Heart left ventricle (tissue), 16 donors: ENCODE measurements around the gene LHX4. TPM values are rescaled to one million over a fixed set of nuclear protein-coding genes. Genes with fewer than 3 reads are reported as not detected.
A peak's percentile ranks its signal among the peaks of the same experiment; 100 is the strongest.

Experiments used
- ATAC-seq, 4 donors: fragments of 200-7000 bp; cut with Tn5 transposase; one replicate each; pipeline ENCODE4 v1.9.1; 2020 to 2022; ENCODE audit warnings: moderate library complexity in 4 of 4, mild to moderate bottlenecking in 3 of 4, moderate number of reproducible peaks in 1 of 4
- DNase-seq, 5 donors: peaks; one replicate each; pipeline ENCODE4 v3.0.0-alpha.2; 2020
- H3K27ac ChIP-seq, 12 donors: fragments of 200-600 bp; sonication (generic) in 4 of 12; one replicate each; pipeline versions ENCODE4 v1.5.0 to v1.8.0; 2016 to 2022; ENCODE audit warnings: mild to moderate bottlenecking in 2 of 12
- H3K27me3 ChIP-seq, 9 donors: fragments of 200-600 bp; sonication (generic) in 2 of 9; one replicate each; pipeline versions ENCODE4 v1.5.1 to v1.8.0; 2016 to 2022; ENCODE audit warnings: mild to moderate bottlenecking in 3 of 9
- H3K36me3 ChIP-seq, 9 donors: fragments of 200-600 bp; sonication (generic) in 2 of 9; one replicate each; pipeline versions ENCODE4 v1.5.0 to v1.8.0; 2018 to 2022; ENCODE audit warnings: mild to moderate bottlenecking in 2 of 9
- H3K4me1 ChIP-seq, 12 donors: fragments of 200-600 bp; sonication (generic) in 4 of 12; one replicate each; pipeline versions ENCODE4 v1.5.0 to v1.8.0; 2016 to 2022; ENCODE audit warnings: mild to moderate bottlenecking in 3 of 12
- H3K4me3 ChIP-seq, 12 donors: fragments of 200-600 bp; sonication (generic) in 4 of 12; one replicate each; pipeline versions ENCODE4 v1.5.0 to v1.8.0; 2017 to 2022; ENCODE audit warnings: mild to moderate bottlenecking in 9 of 12, moderate library complexity in 4 of 12
- H3K9me3 ChIP-seq, 12 donors: fragments of 200-600 bp; sonication (generic) in 4 of 12; one replicate each; pipeline versions ENCODE4 v1.5.0 to v1.8.0; 2016 to 2022; ENCODE audit warnings: mild to moderate bottlenecking in 1 of 12
- CTCF ChIP-seq, 12 donors: fragments of 200-600 bp; sonication (generic) in 4 of 12; IDR thresholded peaks; one replicate each; pipeline versions ENCODE4 v1.5.0 to v1.8.0; 2018 to 2022; ENCODE audit warnings: antibody characterized with exemption in 12 of 12, mild to moderate bottlenecking in 5 of 12
- POLR2A ChIP-seq, 2 donors: fragments of 450-650 bp; IDR thresholded peaks; one replicate each; pipeline ENCODE4 v1.6.1; 2017; ENCODE audit warnings: antibody characterized with exemption in 2 of 2, mild to moderate bottlenecking in 2 of 2, moderate library complexity in 2 of 2
- WGBS, 4 donors: extraction: QIAGEN DNeasy Blood & Tissue Kit in 2 of 4; methylation state at CpG; one replicate each; pipeline versions ENCODE4 v1.1.5 to v1.1.7; 2013 to 2018; 5-methylcytosine and 5-hydroxymethylcytosine counted together
- intact Hi-C, 10 donors: fragments of 100-400 bp; cut with DNase I; formaldehyde crosslinking; loops; one replicate each; pipeline versions ENCODE4 v1.11.1 to v1.14.2; 2022
- polyA plus RNA-seq, 2 donors: library from polyadenylated mRNA; stranded (reverse); fragments of 200-250 nt; gene quantifications; one replicate each; pipeline ENCODE4 v1.2.3, GENCODE V29; 2013
- total RNA-seq, 9 donors: library from RNA; depleted of rRNA in 2 of 9; stranded (reverse); fragments of >200 nt in 2 of 9; fragmentation: NEBNext Ultra II Directional in 3 of 9; extraction: Animal tissue kit (Norgen Biotek cat#: 25700) in 3 of 9; gene quantifications; one replicate each; pipeline versions ENCODE4 v1.1.0 to v1.2.4, GENCODE V29; 2016 to 2023
- donor health status: ischemic (EF 13 %, LVEDD 7.1; RV severe dilation, severe dysfunction).
- donor health status: healthy with polysubstance abuse.
- donor health status: DM: no; HTN: yes; CAD: no.
- donor health status: DM: no; HTN: no; CAD: no.
- donor health status: ischemic (EF 25% LVEDD 6.9; RV normal size, moderate dysfunction).
- donor health status: ischemic (EF 25% LVEDD 5.7; RV mildly dilated, moderate dysfunction).
- donor health status: healthy.
- donor health status: DM: yes; HTN: yes; CAD: no.
- donor health status: ischemic (EF 35%, LVEDD 5.7; RV mildly dilated, moderate dysfunction).
- donor health status: nonischemic (EF 11% LVEDD 7.7; RV severe dilation, severe dysfunction).
- donor health status: DM: yes; HTN: yes; CAD: no.
- donor health status: PGD.
- donor health status: ischemic (EF 29% LVEDD 5.4; RV normal size, mild dysfunction).
- donor health status: nonischemic (EF 23%, LVEDD 6.1; RV moderate dilation, normal function).

Gene LHX4
- total and polyA plus RNA-seq, 11 donors = not detected

GRCh38 chr1:180283098-180283497, 53.0 kb downstream of the LHX4 start:
- 97 to 100% (median 98%) methylated on average over 4 of the region's 4 CpGs for WGBS, 4 donors
- no peak for TF ChIP-seq CTCF (IDR thresholded peaks at IDR 0.05)
- no peak for TF ChIP-seq POLR2A (IDR thresholded peaks at IDR 0.05)
- intact Hi-C loops = no loop called here

GRCh38 chr1:180286417-180286816, 56.4 kb downstream of the LHX4 start:
- Histone ChIP-seq H3K27me3 (no peaks in the 10 kb centered on the region), H3K4me1 (peaks cover 0 to 21% (median 0%) of the 10 kb centered on the region in 12 donors), H3K36me3 (peaks cover 0 to 33% (median 7%) of the 10 kb centered on the region in 9 donors), H3K4me3 (no peak overlapping the region), H3K27ac (no peak overlapping the region), H3K9me3 (no peaks in the 10 kb centered on the region)
- no peak for TF ChIP-seq POLR2A (IDR thresholded peaks at IDR 0.05)
- TF ChIP-seq CTCF (IDR thresholded peaks at IDR 0.05) = no peak
- intact Hi-C loops = no loop called here
- no peak for ATAC-seq
- no peak for DNase-seq

More at GRCh38 chr1:180283098-180283497, 53.0 kb downstream of the LHX4 start:
- peaks cover 0 to 43% (median 19%) of the 10 kb centered on the region in 9 donors for H3K36me3 ChIP-seq
- no peak for ATAC-seq
- H3K4me3 ChIP-seq = no peak overlapping the region
- no peaks in the 10 kb centered on the region for H3K9me3 ChIP-seq
- H3K27me3 ChIP-seq = no peaks in the 10 kb centered on the region
- peaks cover 0 to 17% (median 0%) of the 10 kb centered on the region in 12 donors for H3K4me1 ChIP-seq
- DNase-seq = no peak
- no peak overlapping the region for H3K27ac ChIP-seq

- ATAC-seq (peak in 3 of 4 donors; percentile 27 to 50 (median 28)), DNase-seq (peak in 2 of 5 donors; percentile 52 to 65)
- intact Hi-C loops = no loop called here
- Histone ChIP-seq H3K4me3 (peak overlapping the region in 1 of 12 donors; percentile 18), H3K27me3 (no peaks in the 10 kb centered on the region), H3K36me3 (peaks cover 0 to 30% (median 7%) of the 10 kb centered on the region in 9 donors), H3K9me3 (peaks cover 0 to 7% (median 0%) of the 10 kb centered on the region in 12 donors), H3K27ac (peak overlapping the region in 1 of 12 donors; percentile 80), H3K4me1 (peaks cover 0 to 21% (median 0%) of the 10 kb centered on the region in 12 donors)
- TF ChIP-seq CTCF (IDR thresholded peaks at IDR 0.05) (no peak), POLR2A (IDR thresholded peaks at IDR 0.05) (no peak)
- WGBS, 4 donors = 37 to 50% (median 46%) methylated on average over 3 of the region's 3 CpGs
Observed at GRCh38 chr1:180287988-180288705, 58.1 kb downstream of the LHX4 start.

- TF ChIP-seq CTCF (IDR thresholded peaks at IDR 0.05) (no peak), POLR2A (IDR thresholded peaks at IDR 0.05) (no peak)
- 74 to 85% (median 79%) methylated on average over 1 of the region's 1 CpG for WGBS, 4 donors
- Histone ChIP-seq H3K4me1 (peaks cover 0 to 21% (median 0%) of the 10 kb centered on the region in 12 donors), H3K9me3 (peaks cover 0 to 8% (median 0%) of the 10 kb centered on the region in 12 donors), H3K36me3 (peaks cover 0 to 30% (median 7%) of the 10 kb centered on the region in 9 donors), H3K27ac (peak overlapping the region in 1 of 12 donors; percentile 80), H3K27me3 (no peaks in the 10 kb centered on the region), H3K4me3 (no peak overlapping the region)
- intact Hi-C loops = no loop called here
- no peak for ATAC-seq
- DNase-seq = no peak
Observed at GRCh38 chr1:180288940-180289339, 58.9 kb downstream of the LHX4 start.
